ENCODE results near the gene PTPRD. TPM values are rescaled to one million over a fixed set of nuclear protein-coding genes. Genes with fewer than 3 reads are reported as not detected.

PTPRD gene
- total and polyA plus RNA-seq, 10 donors = 0.08 to 11.7 (median 2.9) TPM

GRCh38 chr9:10052916-10053315, 559.9 kb downstream of the PTPRD start:
- intact Hi-C loops (cut with DNase I; ENCODE audit: low total_unique reads) = loop anchor here (5.0 kb wide), 1 partner anchor 51 kb away; no protein-coding TSS in a partner anchor
- no peak overlapping the region for H3K27ac ChIP-seq
- DNase-seq = no peak
- no peaks in the 10 kb centered on the region for H3K27me3 ChIP-seq (replicated peaks in 1 of 7)
- no peak overlapping the region for H3K4me3 ChIP-seq
- no peak for TF ChIP-seq CTCF (IDR thresholded peaks at IDR 0.05 in 8 of 11, conservative IDR thresholded peaks at IDR 0.05 in 3 of 11)
- TF ChIP-seq POLR2A (IDR thresholded peaks at IDR 0.05) = no peak
- no peak for TF ChIP-seq POLR2AphosphoS5 (IDR thresholded peaks at IDR 0.05)
- no peaks in the 10 kb centered on the region for H3K36me3 ChIP-seq
- H3K4me1 ChIP-seq = no peaks in the 10 kb centered on the region
- H3K9me3 ChIP-seq = no peaks in the 10 kb centered on the region

DNA sequence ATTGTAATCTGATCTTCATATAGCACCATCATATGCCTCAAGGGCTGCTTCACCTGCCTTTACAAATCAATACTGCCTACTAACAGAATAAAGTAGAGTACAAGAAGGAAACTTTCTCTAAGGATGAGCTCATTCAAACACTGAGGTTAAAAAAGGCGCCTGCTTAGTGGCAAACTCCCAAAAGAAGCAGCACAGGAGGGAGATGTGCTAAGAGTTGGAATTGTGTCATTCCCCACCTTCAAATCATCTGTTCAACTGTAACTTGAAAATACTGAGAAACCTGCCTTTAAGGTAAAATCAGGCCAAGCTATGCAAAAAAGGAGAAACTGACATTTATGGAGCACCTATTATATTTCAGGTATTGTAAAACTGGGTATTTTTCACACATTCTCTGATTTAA, 560.6 kb downstream of the PTPRD start:
- Histone ChIP-seq H3K9me3 (no peaks in the 10 kb centered on the region), H3K4me3 (no peak overlapping the region), H3K36me3 (no peaks in the 10 kb centered on the region), H3K27me3 (replicated peaks in 1 of 7) (no peaks in the 10 kb centered on the region), H3K27ac (no peak overlapping the region), H3K4me1 (no peaks in the 10 kb centered on the region)
- TF ChIP-seq POLR2AphosphoS5 (IDR thresholded peaks at IDR 0.05) (no peak), POLR2A (IDR thresholded peaks at IDR 0.05) (no peak), CTCF (IDR thresholded peaks at IDR 0.05 in 8 of 11, conservative IDR thresholded peaks at IDR 0.05 in 3 of 11) (no peak)
- intact Hi-C loops (cut with DNase I; ENCODE audit: low total_unique reads) = loop anchor here (5.0 kb wide), 1 partner anchor 50 kb away; no protein-coding TSS in a partner anchor
- DNase-seq = no peak
- WGBS, 5 donors = 77 to 85% (median 78%) methylated on average over 1 of the region's 1 CpG

- Histone ChIP-seq H3K27ac (no peak overlapping the region), H3K36me3 (no peaks in the 10 kb centered on the region), H3K4me3 (no peak overlapping the region), H3K4me1 (no peaks in the 10 kb centered on the region), H3K9me3 (no peaks in the 10 kb centered on the region), H3K27me3 (replicated peaks in 1 of 7) (no peaks in the 10 kb centered on the region)
- intact Hi-C loops (cut with DNase I; ENCODE audit: low total_unique reads) = loop anchor here (5.0 kb wide), 1 partner anchor 48 kb away; no protein-coding TSS in a partner anchor
- WGBS, 5 donors = 62 to 85% (median 76%) methylated on average over 4 of the region's 4 CpGs
- no peak for DNase-seq
- TF ChIP-seq CTCF (IDR thresholded peaks at IDR 0.05 in 8 of 11, conservative IDR thresholded peaks at IDR 0.05 in 3 of 11) = no peak
- TF ChIP-seq POLR2AphosphoS5 (IDR thresholded peaks at IDR 0.05) = no peak
- no peak for TF ChIP-seq POLR2A (IDR thresholded peaks at IDR 0.05)
These were observed 562.8 kb downstream of the PTPRD start for GRCh38 chr9:10050016-10050415.

- WGBS, 5 donors = 85 to 96% (median 87%) methylated on average over 3 of the region's 3 CpGs
These were observed 563.8 kb downstream of the PTPRD start for GRCh38 chr9:10048994-10049393.

More at GRCh38 chr9:10048994-10049393, 563.8 kb downstream of the PTPRD start:
- Histone ChIP-seq H3K27ac (no peak overlapping the region), H3K4me3 (no peak overlapping the region), H3K36me3 (no peaks in the 10 kb centered on the region), H3K4me1 (no peaks in the 10 kb centered on the region), H3K9me3 (no peaks in the 10 kb centered on the region), H3K27me3 (replicated peaks in 1 of 7) (no peaks in the 10 kb centered on the region)
- intact Hi-C loops (cut with DNase I; ENCODE audit: low total_unique reads) = no loop called here
- no peak for DNase-seq
- TF ChIP-seq POLR2AphosphoS5 (IDR thresholded peaks at IDR 0.05) (no peak), CTCF (IDR thresholded peaks at IDR 0.05 in 8 of 11, conservative IDR thresholded peaks at IDR 0.05 in 3 of 11) (no peak)
